Testis (tissue), 2 donors: ENCODE results near the gene TF.

Experiments used
- POLR2A ChIP-seq: fragments of 450-650 bp; IDR thresholded peaks from one replicate; pipeline ENCODE4 v1.6.1; 2017; ENCODE audit warnings: antibody characterized with exemption, mild to moderate bottlenecking, moderate library complexity
- TF ChIP-seq, protein P1 (sequence below), 3 experiments: fragments of 450-650 bp in 2 of 3; fragments of 200-600 bp in 1 of 3; sonication (generic) in 1 of 3; IDR thresholded peaks; one replicate each; pipeline ENCODE4 v1.5.1; 2016 to 2019; ENCODE audit warnings: antibody characterized with exemption in 3 of 3, mild to moderate bottlenecking in 2 of 3, moderate library complexity in 1 of 3

DNA sequence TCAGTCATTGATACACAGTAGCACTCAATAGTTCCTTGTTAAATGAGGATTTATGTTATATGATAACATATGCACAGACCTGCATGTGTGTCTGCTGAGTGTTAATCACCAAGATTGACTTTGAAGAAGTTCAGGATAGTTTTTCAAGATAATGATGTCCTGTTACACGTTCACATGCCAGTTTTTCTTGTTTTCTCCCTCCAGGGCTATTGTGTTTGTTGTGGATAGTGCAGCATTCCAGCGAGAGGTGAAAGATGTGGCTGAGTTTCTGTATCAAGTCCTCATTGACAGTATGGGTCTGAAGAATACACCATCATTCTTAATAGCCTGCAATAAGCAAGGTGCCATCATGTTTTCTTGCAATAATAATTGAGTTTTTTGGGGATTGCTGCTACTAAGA, 69.2 kb downstream of the TF start:
- TF ChIP-seq, protein P1, sequence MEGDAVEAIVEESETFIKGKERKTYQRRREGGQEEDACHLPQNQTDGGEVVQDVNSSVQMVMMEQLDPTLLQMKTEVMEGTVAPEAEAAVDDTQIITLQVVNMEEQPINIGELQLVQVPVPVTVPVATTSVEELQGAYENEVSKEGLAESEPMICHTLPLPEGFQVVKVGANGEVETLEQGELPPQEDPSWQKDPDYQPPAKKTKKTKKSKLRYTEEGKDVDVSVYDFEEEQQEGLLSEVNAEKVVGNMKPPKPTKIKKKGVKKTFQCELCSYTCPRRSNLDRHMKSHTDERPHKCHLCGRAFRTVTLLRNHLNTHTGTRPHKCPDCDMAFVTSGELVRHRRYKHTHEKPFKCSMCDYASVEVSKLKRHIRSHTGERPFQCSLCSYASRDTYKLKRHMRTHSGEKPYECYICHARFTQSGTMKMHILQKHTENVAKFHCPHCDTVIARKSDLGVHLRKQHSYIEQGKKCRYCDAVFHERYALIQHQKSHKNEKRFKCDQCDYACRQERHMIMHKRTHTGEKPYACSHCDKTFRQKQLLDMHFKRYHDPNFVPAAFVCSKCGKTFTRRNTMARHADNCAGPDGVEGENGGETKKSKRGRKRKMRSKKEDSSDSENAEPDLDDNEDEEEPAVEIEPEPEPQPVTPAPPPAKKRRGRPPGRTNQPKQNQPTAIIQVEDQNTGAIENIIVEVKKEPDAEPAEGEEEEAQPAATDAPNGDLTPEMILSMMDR (IDR thresholded peaks at IDR 0.05): no peak
- no peak for TF ChIP-seq POLR2A
